Activated CD4-positive, alpha-beta T cell treated with anti-CD3 and anti-CD28 coated beads, Interleukin-2, Interleukin-4, amounts not matched to agents 100 ng/mL and 50 ng/mL, durations not matched to agents 16 hours and 8 hours (primary cell): Measurements from ENCODE around the gene BFAR.
"Not testable (repeated sequence)": the region's sequence is repeated elsewhere in the genome, so short reads cannot be mapped to it uniquely, and the experiment has no call there.

Source experiments
- DNase-seq: peaks from one replicate; pipeline ENCODE4 v3.0.0-alpha.2; 2020; ENCODE audit warnings: low spot score

The BFAR gene

DNA sequence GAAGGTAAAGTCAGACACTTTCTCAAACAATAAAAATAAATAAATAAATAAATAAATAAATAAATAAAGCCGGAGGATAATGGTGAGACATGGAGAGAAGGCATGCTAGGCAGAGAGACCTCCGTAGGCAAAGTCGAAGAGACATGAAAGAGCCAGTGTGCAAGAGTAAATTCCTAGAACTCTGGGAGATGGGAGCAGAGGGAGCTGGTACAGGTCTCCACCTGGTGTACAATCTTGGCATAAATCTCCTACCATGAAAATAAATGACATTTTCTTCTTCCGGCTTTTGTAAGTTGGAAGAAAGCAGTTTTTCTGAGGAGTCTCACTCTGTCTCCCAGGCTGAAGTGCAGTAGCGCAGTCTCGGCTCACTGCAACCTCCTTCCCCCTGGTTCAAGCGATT, 69.1 kb downstream of the BFAR start:
- not testable (repeated sequence) for DNase-seq

DNA sequence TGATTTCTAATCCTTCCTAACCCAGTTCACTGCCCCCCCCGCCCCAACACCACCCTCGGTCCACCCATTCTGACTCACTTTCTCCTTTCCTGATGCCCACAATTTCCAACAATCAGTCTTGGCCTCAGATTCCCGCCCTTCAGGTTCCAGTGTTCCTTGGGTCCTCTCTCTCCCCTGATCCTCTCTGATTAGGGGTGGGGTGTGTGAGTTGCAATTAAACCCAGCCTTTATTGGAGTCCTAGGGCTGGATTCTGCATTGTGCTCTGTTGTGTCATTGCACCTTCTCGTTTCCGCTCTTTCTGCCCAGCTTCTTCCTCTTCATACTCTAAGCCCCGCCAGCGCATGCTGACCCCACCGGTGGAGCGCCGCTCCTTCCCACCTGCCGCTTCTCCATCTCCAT, 69.9 kb downstream of the BFAR start:
- DNase-seq, result not testable (repeated sequence)

DNA sequence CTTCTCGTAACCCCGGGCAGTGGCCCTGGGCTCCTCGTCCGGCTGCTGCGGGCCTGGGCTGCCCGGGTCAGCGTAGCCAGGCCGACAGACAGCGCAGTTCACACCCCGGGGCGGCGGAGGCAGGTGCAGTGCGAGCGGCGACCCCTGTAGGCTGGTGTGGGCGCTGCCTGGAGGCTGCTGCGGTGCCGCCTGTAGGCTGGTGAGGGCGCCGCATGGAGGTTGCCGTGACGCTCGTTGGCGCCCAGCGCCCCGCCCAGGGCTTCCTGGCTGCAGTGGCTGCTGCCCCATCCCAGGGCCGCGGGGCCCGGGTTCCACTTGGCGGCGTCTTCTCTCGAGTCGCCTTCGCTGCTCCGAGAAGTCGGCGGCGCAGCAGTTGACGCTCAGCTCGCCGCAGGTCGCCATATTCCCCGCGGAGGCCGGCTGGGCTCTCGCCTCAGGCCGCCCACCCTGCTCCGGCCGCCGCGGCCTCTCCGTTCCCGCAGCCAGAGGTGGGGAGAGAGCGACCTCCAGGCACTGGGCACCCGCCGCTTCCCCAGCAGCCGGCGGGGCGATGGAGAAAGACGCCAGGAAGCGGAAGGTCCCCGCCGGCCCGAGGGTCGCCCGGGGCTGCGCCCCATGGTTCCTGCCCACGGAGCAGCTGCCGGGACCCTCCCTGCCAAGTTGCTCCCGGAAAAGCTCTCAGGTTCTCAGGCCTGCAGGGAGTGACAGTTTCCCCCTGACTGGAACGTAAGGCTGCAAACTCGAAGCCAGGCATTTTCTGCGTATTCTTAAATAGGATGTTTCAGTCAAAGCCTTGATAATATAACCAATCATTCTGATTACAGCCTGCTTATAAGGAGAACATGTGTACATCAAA, 70.6 kb downstream of the BFAR start, which contains the start of gene NPIPA3:
Gene NPIPA3, plus strand, starts transcription at position 256 of the 856 bp plus-strand sequence. CDS start 5,533 bp downstream, outside the sequence.
- not testable (repeated sequence) for DNase-seq
